Right lobe of liver (tissue), 6 donors: ENCODE measurements around the gene MYLK. TPM values are rescaled to one million over a fixed set of nuclear protein-coding genes. Genes with fewer than 3 reads are reported as not detected.
A peak's percentile ranks its signal among the peaks of the same experiment; 100 is the strongest.

Experiments used
- ATAC-seq, 4 donors: fragments of 200-7000 bp; cut with Tn5 transposase; one replicate each; pipeline ENCODE4 v1.9.1; 2020; ENCODE audit warnings: mild to moderate bottlenecking in 4 of 4, moderate library complexity in 4 of 4
- DNase-seq, 3 donors: peaks; one replicate each; pipeline ENCODE4 v3.0.0-alpha.2; 2020
- H3K27ac ChIP-seq, 3 donors: fragments of 200-600 bp; one replicate each; pipeline ENCODE4 v1.8.0; 2022
- H3K27me3 ChIP-seq, 2 donors: fragments of 200-600 bp; one replicate each; pipeline ENCODE4 v1.8.0; 2022
- H3K36me3 ChIP-seq, 4 donors: fragments of 200-600 bp; sonication (generic) in 1 of 4; one replicate each; pipeline versions ENCODE4 v1.5.1 to v1.8.0; 2017 to 2022; ENCODE audit warnings: control low read depth in 1 of 4
- H3K4me1 ChIP-seq, 4 donors: fragments of 200-600 bp; sonication (generic) in 1 of 4; one replicate each; pipeline versions ENCODE4 v1.5.1 to v1.8.0; 2017 to 2022; ENCODE audit warnings: control low read depth in 1 of 4
- H3K4me3 ChIP-seq, 3 donors: fragments of 200-600 bp; one replicate each; pipeline ENCODE4 v1.8.0; 2022
- H3K9me3 ChIP-seq, 4 donors: fragments of 200-600 bp; sonication (generic) in 1 of 4; one replicate each; pipeline versions ENCODE4 v1.5.1 to v1.8.0; 2017 to 2022; ENCODE audit warnings: control low read depth in 1 of 4
- POLR2A ChIP-seq: fragments of 450-650 bp; IDR thresholded peaks from one replicate; pipeline ENCODE4 v1.6.1; 2017; ENCODE audit warnings: antibody characterized with exemption, mild to moderate bottlenecking
- WGBS: methylation state at CpG from one replicate; pipeline ENCODE4 v1.1.6; 2018; ENCODE audit warnings: low coverage, low lambda C conversion rate; ENCODE audit not compliant: insufficient coverage; ENCODE audit errors: missing lambda C conversion rate; 5-methylcytosine and 5-hydroxymethylcytosine counted together
- intact Hi-C, 2 donors: fragments of 100-400 bp; cut with DNase I; formaldehyde crosslinking; loops; one replicate each; pipeline versions ENCODE4 v1.11.2 to v1.14.1; 2022
- total RNA-seq, 6 experiments: library from RNA; depleted of rRNA in 2 of 6; stranded (reverse); fragments of >200 nt in 2 of 6; fragmentation: NEBNext Ultra II Directional in 3 of 6; extraction: Animal tissue kit (Norgen Biotek cat#: 25700) in 3 of 6; gene quantifications; one replicate each; pipeline versions ENCODE4 v1.1.0 to v1.2.4, GENCODE V29; 2016 to 2023
- TF ChIP-seq, protein P1 (sequence below), 4 donors: fragments of 200-600 bp in 3 of 4; fragments of 450-650 bp in 1 of 4; IDR thresholded peaks; one replicate each; pipeline versions ENCODE4 v1.5.1 to v1.8.0; 2016 to 2022; ENCODE audit warnings: antibody characterized with exemption in 4 of 4, mild to moderate bottlenecking in 2 of 4
- donor health status: DM: no; HTN: yes; CAD: no.
- donor health status: DM: no; HTN: no; CAD: no.
- donor health status: DM: no; HTN: no; CAD: no.
- donor health status: DM: no; HTN: yes; CAD: no.
- donor health status: DM: no; HTN: yes; CAD: no.

The MYLK gene
- total RNA-seq, 6 experiments from 2014 or later: 61.1 to 146 (median 97.8) TPM

DNA sequence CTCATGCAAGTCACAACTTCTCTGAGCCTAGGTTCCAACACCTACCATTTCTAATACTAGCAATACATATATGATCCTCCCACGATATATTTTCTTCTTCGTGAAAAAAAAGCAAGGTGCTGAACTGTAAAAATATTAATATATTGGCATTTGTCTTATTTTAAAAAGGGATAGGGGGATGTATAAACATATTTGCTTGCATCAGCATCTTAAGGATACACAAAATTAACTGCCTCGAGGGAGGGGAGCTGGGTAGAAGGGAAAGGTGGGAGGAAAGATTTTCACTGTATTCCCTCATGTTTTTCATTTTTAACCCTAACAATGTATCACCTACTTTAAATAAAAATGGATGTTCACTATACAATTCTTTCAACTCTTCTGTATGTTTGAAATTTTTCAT lies 300.6 kb downstream of the MYLK start:
- Histone ChIP-seq H3K4me1 (peaks cover 0 to 25% (median 6%) of the 10 kb centered on the region in 4 donors), H3K27ac (no peak overlapping the region), H3K4me3 (no peak overlapping the region), H3K27me3 (no peaks in the 10 kb centered on the region), H3K36me3 (peaks cover 0 to 17% (median 0%) of the 10 kb centered on the region in 4 donors), H3K9me3 (no peaks in the 10 kb centered on the region)
- no peak for TF ChIP-seq POLR2A
- TF ChIP-seq, protein P1, sequence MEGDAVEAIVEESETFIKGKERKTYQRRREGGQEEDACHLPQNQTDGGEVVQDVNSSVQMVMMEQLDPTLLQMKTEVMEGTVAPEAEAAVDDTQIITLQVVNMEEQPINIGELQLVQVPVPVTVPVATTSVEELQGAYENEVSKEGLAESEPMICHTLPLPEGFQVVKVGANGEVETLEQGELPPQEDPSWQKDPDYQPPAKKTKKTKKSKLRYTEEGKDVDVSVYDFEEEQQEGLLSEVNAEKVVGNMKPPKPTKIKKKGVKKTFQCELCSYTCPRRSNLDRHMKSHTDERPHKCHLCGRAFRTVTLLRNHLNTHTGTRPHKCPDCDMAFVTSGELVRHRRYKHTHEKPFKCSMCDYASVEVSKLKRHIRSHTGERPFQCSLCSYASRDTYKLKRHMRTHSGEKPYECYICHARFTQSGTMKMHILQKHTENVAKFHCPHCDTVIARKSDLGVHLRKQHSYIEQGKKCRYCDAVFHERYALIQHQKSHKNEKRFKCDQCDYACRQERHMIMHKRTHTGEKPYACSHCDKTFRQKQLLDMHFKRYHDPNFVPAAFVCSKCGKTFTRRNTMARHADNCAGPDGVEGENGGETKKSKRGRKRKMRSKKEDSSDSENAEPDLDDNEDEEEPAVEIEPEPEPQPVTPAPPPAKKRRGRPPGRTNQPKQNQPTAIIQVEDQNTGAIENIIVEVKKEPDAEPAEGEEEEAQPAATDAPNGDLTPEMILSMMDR (IDR thresholded peaks at IDR 0.05): no peak
- ATAC-seq (no peak), DNase-seq (no peak)
- 31% methylated on average over 3 of the region's 3 CpGs for WGBS
- intact Hi-C loops: no loop called here

DNA sequence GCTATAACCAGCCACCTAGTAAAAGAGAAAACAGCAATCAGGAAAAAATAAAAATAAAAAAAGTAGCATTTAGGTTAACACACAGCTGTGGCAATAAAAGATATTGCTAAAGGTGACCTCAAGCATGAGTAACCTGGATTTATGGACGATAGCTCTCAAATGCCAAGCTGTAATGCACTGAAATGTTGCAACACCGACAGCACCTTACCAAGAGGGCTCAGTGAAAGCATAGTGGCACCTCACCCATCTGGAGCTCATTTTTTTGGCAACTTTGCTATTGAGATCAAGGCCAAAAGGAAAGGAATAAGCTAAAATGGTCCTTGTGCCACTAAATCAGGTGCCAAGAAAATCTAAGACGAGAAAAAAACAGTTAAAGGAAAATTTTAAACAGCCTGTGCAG lies 301.8 kb downstream of the MYLK start:
- H3K27ac ChIP-seq: no peak overlapping the region
- no peaks in the 10 kb centered on the region for H3K9me3 ChIP-seq
- H3K4me3 ChIP-seq: no peak overlapping the region
- peak in 1 of 3 donors; percentile 50 for DNase-seq
- no peak for TF ChIP-seq POLR2A
- H3K27me3 ChIP-seq: no peaks in the 10 kb centered on the region
- intact Hi-C loops: no loop called here
- H3K4me1 ChIP-seq: peaks cover 0 to 25% (median 6%) of the 10 kb centered on the region in 4 donors
- WGBS: 24% methylated on average over 3 of the region's 3 CpGs
- ATAC-seq: peak in 1 of 4 donors; percentile 13
- peaks cover 0 to 20% (median 0%) of the 10 kb centered on the region in 4 donors for H3K36me3 ChIP-seq

GRCh38 chr3:123576122-123576521 lies 308.0 kb downstream of the MYLK start:
- intact Hi-C loops: no loop called here
- Histone ChIP-seq H3K27me3 (no peaks in the 10 kb centered on the region), H3K27ac (no peak overlapping the region), H3K4me3 (no peak overlapping the region), H3K9me3 (no peaks in the 10 kb centered on the region), H3K36me3 (peaks cover 0 to 14% (median 1%) of the 10 kb centered on the region in 4 donors), H3K4me1 (peaks cover 0 to 2% (median 0%) of the 10 kb centered on the region in 4 donors)
- DNase-seq (no peak), ATAC-seq (peak in 1 of 4 donors; percentile 47)
- no peak for TF ChIP-seq POLR2A
- TF ChIP-seq, protein P1 (IDR thresholded peaks at IDR 0.05): no peak
- 75% methylated on average over 3 of the region's 3 CpGs for WGBS

- Histone ChIP-seq H3K4me3 (no peak overlapping the region), H3K27me3 (no peaks in the 10 kb centered on the region)
- TF ChIP-seq POLR2A: no peak
- TF ChIP-seq, protein P1 (IDR thresholded peaks at IDR 0.05): no peak
These were observed 312.2 kb downstream of the MYLK start for GRCh38 chr3:123571973-123572365.

DNA sequence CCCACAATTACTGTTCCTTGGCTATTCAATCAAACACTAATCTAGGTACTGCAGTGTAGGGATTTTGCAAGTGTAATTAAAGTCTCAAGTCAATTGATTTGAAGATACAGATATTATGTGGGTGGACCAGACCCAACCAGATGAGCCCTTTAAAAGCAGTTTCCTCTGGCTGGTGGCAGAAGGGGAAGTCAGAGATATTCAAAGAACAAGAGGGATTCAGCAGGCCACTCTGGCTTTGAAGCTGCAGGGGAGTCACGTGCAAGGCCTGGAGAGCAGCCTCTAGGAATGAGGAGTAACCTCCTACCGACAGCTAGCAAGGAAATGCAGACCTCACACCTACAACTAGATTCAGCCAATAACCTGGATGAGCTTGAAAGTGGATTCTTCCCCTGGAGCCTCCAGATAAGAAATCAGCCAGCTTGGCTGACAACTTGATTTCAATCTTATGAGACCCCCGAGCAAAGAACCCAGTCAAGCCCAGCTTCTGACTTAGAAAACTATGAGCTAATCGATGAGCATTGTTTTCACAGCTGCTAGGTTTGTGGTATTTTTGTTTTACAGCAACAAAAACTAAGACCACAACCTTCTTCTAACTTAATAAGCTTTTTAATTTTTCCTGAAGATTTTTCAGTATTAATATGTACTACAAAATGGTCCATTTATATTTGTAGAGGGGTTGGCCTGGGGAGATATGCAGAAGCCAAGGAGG lies 312.7 kb downstream of the MYLK start:
- Histone ChIP-seq H3K27ac (no peak overlapping the region), H3K4me1 (peaks cover 0 to 2% (median 0%) of the 10 kb centered on the region in 4 donors), H3K27me3 (no peaks in the 10 kb centered on the region), H3K9me3 (no peaks in the 10 kb centered on the region), H3K36me3 (peaks cover 0 to 10% (median 1%) of the 10 kb centered on the region in 4 donors), H3K4me3 (no peak overlapping the region)
- intact Hi-C loops: no loop called here
- DNase-seq (no peak), ATAC-seq (no peak)
- WGBS: 78% methylated on average over 1 of the region's 4 CpGs
- TF ChIP-seq POLR2A: no peak
- TF ChIP-seq, protein P1 (IDR thresholded peaks at IDR 0.05): no peak

More at GRCh38 chr3:123571973-123572365, 312.2 kb downstream of the MYLK start:
- ATAC-seq (no peak), DNase-seq (no peak)
- peaks cover 0 to 2% (median 0%) of the 10 kb centered on the region in 4 donors for H3K4me1 ChIP-seq
- intact Hi-C loops: no loop called here
- no peak overlapping the region for H3K27ac ChIP-seq
- 63% methylated on average over 2 of the region's 2 CpGs for WGBS
- H3K9me3 ChIP-seq: no peaks in the 10 kb centered on the region
- peaks cover 0 to 6% (median 1%) of the 10 kb centered on the region in 4 donors for H3K36me3 ChIP-seq
